HL-60 (cell line): ENCODE data around the gene IQCF2.

ENCODE experiments used
- GABPA ChIP-seq: IDR thresholded peaks from 2 replicates; pipeline ENCODE4 v1.6.1; 2012; ENCODE audit warnings: low read depth
- POLR2AphosphoS5 ChIP-seq: IDR thresholded peaks from 2 replicates; pipeline ENCODE4 v1.6.1; 2012; ENCODE audit warnings: low read depth
- SPI1 ChIP-seq: IDR thresholded peaks from 2 replicates; pipeline ENCODE4 v1.6.1; 2012; ENCODE audit warnings: low read depth, mild to moderate bottlenecking, borderline replicate concordance
- TF ChIP-seq, protein P1 (sequence below): IDR thresholded peaks from one replicate; pipeline ENCODE4 v1.5.1; 2011; ENCODE audit warnings: low read length, control low read depth, inconsistent platforms; ENCODE audit not compliant: insufficient read depth
- TF ChIP-seq, protein P2 (sequence below): IDR thresholded peaks from 2 replicates; pipeline ENCODE4 v1.6.1; 2012; ENCODE audit warnings: low read depth; ENCODE audit not compliant: insufficient replicate concordance

DNA sequence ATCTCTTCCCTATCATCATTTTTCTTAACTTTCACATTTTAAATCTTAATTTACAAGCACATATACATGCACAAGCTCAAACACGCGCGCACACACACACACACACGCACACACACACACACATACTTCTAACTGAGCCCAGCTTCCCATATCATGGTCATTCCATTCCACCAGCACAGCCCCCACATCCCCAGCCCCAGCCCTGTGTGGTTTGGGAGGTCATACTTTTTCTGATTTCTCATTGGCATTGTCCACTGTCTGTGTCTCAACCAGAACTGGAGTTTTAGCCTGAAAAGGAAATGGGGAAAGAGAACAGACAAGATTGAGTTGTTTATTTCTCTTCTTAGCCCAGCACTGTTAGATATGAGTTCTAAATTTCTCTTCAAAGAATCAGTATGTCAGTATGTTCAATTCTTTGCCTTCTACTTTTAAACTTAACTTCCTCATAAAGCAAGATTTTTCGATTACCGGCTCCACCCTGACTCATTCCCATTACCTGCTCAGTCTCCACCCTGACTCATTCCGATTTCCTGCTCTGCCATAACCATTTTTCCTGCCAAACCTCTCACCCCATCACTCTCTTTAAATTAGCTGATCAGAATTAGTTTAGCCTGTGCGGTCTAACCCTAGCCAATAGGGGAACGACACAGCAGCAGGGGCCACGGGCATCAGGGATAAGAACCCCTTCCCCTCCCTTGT, 35.3 kb downstream of the IQCF2 start:
- TF ChIP-seq, protein P1, sequence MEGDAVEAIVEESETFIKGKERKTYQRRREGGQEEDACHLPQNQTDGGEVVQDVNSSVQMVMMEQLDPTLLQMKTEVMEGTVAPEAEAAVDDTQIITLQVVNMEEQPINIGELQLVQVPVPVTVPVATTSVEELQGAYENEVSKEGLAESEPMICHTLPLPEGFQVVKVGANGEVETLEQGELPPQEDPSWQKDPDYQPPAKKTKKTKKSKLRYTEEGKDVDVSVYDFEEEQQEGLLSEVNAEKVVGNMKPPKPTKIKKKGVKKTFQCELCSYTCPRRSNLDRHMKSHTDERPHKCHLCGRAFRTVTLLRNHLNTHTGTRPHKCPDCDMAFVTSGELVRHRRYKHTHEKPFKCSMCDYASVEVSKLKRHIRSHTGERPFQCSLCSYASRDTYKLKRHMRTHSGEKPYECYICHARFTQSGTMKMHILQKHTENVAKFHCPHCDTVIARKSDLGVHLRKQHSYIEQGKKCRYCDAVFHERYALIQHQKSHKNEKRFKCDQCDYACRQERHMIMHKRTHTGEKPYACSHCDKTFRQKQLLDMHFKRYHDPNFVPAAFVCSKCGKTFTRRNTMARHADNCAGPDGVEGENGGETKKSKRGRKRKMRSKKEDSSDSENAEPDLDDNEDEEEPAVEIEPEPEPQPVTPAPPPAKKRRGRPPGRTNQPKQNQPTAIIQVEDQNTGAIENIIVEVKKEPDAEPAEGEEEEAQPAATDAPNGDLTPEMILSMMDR, result no peak
- TF ChIP-seq, protein P2, sequence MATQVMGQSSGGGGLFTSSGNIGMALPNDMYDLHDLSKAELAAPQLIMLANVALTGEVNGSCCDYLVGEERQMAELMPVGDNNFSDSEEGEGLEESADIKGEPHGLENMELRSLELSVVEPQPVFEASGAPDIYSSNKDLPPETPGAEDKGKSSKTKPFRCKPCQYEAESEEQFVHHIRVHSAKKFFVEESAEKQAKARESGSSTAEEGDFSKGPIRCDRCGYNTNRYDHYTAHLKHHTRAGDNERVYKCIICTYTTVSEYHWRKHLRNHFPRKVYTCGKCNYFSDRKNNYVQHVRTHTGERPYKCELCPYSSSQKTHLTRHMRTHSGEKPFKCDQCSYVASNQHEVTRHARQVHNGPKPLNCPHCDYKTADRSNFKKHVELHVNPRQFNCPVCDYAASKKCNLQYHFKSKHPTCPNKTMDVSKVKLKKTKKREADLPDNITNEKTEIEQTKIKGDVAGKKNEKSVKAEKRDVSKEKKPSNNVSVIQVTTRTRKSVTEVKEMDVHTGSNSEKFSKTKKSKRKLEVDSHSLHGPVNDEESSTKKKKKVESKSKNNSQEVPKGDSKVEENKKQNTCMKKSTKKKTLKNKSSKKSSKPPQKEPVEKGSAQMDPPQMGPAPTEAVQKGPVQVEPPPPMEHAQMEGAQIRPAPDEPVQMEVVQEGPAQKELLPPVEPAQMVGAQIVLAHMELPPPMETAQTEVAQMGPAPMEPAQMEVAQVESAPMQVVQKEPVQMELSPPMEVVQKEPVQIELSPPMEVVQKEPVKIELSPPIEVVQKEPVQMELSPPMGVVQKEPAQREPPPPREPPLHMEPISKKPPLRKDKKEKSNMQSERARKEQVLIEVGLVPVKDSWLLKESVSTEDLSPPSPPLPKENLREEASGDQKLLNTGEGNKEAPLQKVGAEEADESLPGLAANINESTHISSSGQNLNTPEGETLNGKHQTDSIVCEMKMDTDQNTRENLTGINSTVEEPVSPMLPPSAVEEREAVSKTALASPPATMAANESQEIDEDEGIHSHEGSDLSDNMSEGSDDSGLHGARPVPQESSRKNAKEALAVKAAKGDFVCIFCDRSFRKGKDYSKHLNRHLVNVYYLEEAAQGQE, result no peak
- no peak for TF ChIP-seq POLR2AphosphoS5
- TF ChIP-seq SPI1, result no peak
- no peak for TF ChIP-seq GABPA
